Measurements from ENCODE around the gene NEURL3. TPM values are rescaled to one million over a fixed set of nuclear protein-coding genes. Genes with fewer than 3 reads are reported as not detected.

NEURL3 gene
- total RNA-seq, 1 donor from 2014 or later, result not detected

DNA sequence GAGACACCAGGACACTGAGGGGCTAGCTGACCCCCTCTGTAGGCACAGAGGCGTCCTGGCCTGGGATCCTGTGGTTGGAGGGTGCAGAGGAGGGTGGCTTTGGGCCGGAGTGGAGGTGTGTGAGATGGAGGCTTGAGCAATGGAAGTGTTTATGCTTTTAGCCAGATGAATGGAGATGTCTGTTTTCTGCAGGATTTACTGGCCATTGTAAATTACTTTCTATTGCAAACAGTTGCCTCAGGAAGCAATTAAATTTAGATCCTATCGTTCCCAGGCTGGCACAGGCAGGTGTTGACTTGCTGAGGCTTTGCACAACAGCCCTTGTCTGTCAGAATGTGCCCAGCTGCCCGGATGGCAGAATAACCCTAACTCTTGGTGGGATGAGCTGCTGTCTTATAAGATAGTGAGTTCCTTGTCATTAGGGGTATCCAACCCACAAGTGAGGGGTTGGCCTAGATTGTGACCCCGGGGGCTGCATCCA, 29.6 kb upstream of the NEURL3 start:
- Mint-ChIP-seq H3K9me3 (no peaks in the 10 kb centered on the region), H3K4me1 (peaks cover 33% of the 10 kb centered on the region), H3K27me3 (ENCODE audit: insufficient read depth, low read depth) (peaks cover 6% of the 10 kb centered on the region), H3K27ac (no peak overlapping the region), H3K4me3 (no peak overlapping the region), H3K36me3 (no peaks in the 10 kb centered on the region)
- peaks cover 24% of the 10 kb centered on the region for H3F3A ChIP-seq (ENCODE audit: low read depth)
- H3K4me2 ChIP-seq, result no peak overlapping the region
- H3K27me3 ChIP-seq, result peaks cover 52% of the 10 kb centered on the region
- H4K20me1 ChIP-seq (ENCODE audit: low read depth), result peaks cover 21% of the 10 kb centered on the region
- no peak overlapping the region for H3K27ac ChIP-seq
- TF ChIP-seq EZH2phosphoT487 (IDR thresholded peaks at IDR 0.05) (no peak), EZH2 (IDR thresholded peaks at IDR 0.05) (no peak)
- TF ChIP-seq, protein P1, sequence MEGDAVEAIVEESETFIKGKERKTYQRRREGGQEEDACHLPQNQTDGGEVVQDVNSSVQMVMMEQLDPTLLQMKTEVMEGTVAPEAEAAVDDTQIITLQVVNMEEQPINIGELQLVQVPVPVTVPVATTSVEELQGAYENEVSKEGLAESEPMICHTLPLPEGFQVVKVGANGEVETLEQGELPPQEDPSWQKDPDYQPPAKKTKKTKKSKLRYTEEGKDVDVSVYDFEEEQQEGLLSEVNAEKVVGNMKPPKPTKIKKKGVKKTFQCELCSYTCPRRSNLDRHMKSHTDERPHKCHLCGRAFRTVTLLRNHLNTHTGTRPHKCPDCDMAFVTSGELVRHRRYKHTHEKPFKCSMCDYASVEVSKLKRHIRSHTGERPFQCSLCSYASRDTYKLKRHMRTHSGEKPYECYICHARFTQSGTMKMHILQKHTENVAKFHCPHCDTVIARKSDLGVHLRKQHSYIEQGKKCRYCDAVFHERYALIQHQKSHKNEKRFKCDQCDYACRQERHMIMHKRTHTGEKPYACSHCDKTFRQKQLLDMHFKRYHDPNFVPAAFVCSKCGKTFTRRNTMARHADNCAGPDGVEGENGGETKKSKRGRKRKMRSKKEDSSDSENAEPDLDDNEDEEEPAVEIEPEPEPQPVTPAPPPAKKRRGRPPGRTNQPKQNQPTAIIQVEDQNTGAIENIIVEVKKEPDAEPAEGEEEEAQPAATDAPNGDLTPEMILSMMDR (IDR thresholded peaks at IDR 0.05), result no peak
- no peaks in the 10 kb centered on the region for H3K79me2 ChIP-seq (ENCODE audit: low read depth)
- peaks cover 23% of the 10 kb centered on the region for H3K4me1 ChIP-seq
- no peak overlapping the region for H2AFZ ChIP-seq (replicated peaks)
- H3K9ac ChIP-seq, result no peak overlapping the region
- H3K9me3 ChIP-seq (ENCODE audit: low read depth), result no peaks in the 10 kb centered on the region
- H3K36me3 ChIP-seq, result no peaks in the 10 kb centered on the region
- no peak overlapping the region for H3K4me3 ChIP-seq
- no peak for DNase-seq (ENCODE audit: low spot score)

GRCh38 chr2:96534141-96534540, 29.0 kb upstream of the NEURL3 start:
- no peaks in the 10 kb centered on the region for H3K9me3 Mint-ChIP-seq
- H3K4me3 ChIP-seq, result no peak overlapping the region
- H3K27ac Mint-ChIP-seq, result no peak overlapping the region
- H3K9me3 ChIP-seq (ENCODE audit: low read depth), result no peaks in the 10 kb centered on the region
- peaks cover 18% of the 10 kb centered on the region for H3F3A ChIP-seq (ENCODE audit: low read depth)
- peaks cover 6% of the 10 kb centered on the region for H3K27me3 Mint-ChIP-seq (ENCODE audit: insufficient read depth, low read depth)
- H3K36me3 ChIP-seq, result no peaks in the 10 kb centered on the region
- no peak overlapping the region for H3K27ac ChIP-seq
- peaks cover 27% of the 10 kb centered on the region for H3K4me1 Mint-ChIP-seq
- H4K20me1 ChIP-seq (ENCODE audit: low read depth), result peaks cover 15% of the 10 kb centered on the region
- no peak for DNase-seq (ENCODE audit: low spot score)
- TF ChIP-seq, protein P1 (IDR thresholded peaks at IDR 0.05), result no peak
- no peak for TF ChIP-seq EZH2 (IDR thresholded peaks at IDR 0.05)
- TF ChIP-seq EZH2phosphoT487 (IDR thresholded peaks at IDR 0.05), result no peak
- H3K36me3 Mint-ChIP-seq, result no peaks in the 10 kb centered on the region
- no peak overlapping the region for H2AFZ ChIP-seq (replicated peaks)
- peaks cover 52% of the 10 kb centered on the region for H3K27me3 ChIP-seq
- H3K79me2 ChIP-seq (ENCODE audit: low read depth), result no peaks in the 10 kb centered on the region
- no peak overlapping the region for H3K4me2 ChIP-seq
- H3K4me1 ChIP-seq, result peaks cover 19% of the 10 kb centered on the region
- no peak overlapping the region for H3K9ac ChIP-seq
- no peak overlapping the region for H3K4me3 Mint-ChIP-seq

DNA sequence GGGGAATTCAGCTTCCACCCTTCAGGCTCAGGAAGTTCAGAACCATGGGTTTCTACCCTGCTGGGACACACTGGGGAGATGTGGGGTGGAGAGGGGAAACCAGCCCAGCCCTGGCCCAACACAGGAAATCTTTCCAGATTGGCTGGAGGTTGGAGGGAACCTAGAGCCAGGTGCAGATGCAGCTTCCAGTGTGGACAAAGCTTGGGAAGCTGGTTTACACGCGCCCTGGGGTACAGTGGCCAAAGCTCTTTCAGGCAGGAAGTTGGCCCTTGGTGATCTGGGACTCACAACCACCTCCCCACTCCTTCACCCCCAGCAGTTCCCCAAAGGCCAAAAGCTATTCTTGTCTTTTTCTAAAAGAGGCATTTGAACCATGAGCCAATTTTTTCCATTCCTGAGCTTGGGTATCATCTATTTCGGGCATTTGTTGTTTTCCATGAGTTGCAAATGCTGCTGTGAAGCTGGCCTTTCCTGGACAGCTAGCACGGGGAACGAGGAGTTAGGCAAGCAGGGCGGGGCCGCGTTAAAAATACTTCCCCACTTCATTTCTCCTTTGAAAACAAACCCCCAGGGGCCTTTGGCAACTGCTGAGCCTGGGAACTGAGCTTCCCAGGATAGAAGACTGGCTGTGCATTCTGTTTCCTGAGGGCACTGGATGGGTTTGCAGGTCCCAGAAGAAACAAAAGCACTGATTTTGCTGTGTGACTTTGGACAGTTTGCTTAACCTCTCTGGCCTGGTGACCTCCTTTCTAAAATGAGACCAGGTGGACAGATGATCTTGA, 28.3 kb upstream of the NEURL3 start:
- Mint-ChIP-seq H3K4me1 (peaks cover 24% of the 10 kb centered on the region), H3K36me3 (no peaks in the 10 kb centered on the region), H3K27me3 (ENCODE audit: insufficient read depth, low read depth) (peaks cover 4% of the 10 kb centered on the region), H3K9me3 (no peaks in the 10 kb centered on the region), H3K27ac (no peak overlapping the region), H3K4me3 (peak overlapping the region; percentile 63)
- no peak overlapping the region for H3K4me2 ChIP-seq
- no peaks in the 10 kb centered on the region for H3K79me2 ChIP-seq (ENCODE audit: low read depth)
- H3K27me3 ChIP-seq, result peaks cover 52% of the 10 kb centered on the region
- H3K4me1 ChIP-seq, result peaks cover 12% of the 10 kb centered on the region
- no peaks in the 10 kb centered on the region for H3K9me3 ChIP-seq (ENCODE audit: low read depth)
- H4K20me1 ChIP-seq (ENCODE audit: low read depth), result peaks cover 9% of the 10 kb centered on the region
- no peaks in the 10 kb centered on the region for H3K36me3 ChIP-seq
- no peak for DNase-seq (ENCODE audit: low spot score)
- H3K4me3 ChIP-seq, result no peak overlapping the region
- H3K27ac ChIP-seq, result no peak overlapping the region
- no peak overlapping the region for H3K9ac ChIP-seq
- H3F3A ChIP-seq (ENCODE audit: low read depth), result peaks cover 11% of the 10 kb centered on the region
- no peak overlapping the region for H2AFZ ChIP-seq (replicated peaks)
- TF ChIP-seq, protein P1 (IDR thresholded peaks at IDR 0.05), result no peak
- TF ChIP-seq EZH2 (IDR thresholded peaks at IDR 0.05) (no peak), EZH2phosphoT487 (IDR thresholded peaks at IDR 0.05) (no peak)
